GM19239 (cell line): ENCODE results near the gene KCNQ5.

Source experiments
- DNase-seq: peaks from one replicate; pipeline ENCODE4 v3.0.0; 2011; ENCODE audit warnings: low spot score; ENCODE audit not compliant: insufficient read length
- FAIRE-seq: peaks from 2 replicates; lab custom pipeline; 2011; peaks lifted over from hg19 to GRCh38; lab: Jason Lieb, UNC

The KCNQ5 gene

DNA sequence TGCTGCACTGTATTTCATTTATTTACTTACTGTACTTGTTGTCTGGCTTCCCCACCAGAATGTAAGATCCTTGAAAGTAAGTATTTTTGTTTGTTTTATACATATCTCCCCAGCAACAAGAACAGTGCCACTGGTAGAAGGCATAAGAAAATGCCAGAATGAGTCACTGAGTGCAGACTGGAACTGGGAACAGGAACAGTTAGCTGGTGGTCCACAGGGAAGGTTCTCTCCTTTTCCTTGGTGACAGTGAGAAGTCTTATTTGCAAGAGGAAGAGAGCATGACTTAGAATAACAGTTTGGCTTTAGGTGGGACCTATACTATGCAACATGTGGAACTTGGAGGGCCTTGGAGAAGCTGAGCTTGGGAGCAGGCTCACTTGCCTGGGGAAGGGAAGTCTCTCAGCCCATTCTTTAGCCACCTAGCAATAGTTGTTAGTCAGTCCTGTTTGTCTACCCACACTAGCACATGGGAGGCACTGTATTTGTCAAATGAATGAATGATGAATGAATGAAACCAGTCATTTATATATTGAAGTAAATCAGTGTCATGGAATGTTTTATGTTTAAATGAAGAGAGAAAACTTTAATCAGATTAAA is 203.5 kb downstream of the KCNQ5 start:
- no peak for FAIRE-seq
- no peak for DNase-seq

DNA sequence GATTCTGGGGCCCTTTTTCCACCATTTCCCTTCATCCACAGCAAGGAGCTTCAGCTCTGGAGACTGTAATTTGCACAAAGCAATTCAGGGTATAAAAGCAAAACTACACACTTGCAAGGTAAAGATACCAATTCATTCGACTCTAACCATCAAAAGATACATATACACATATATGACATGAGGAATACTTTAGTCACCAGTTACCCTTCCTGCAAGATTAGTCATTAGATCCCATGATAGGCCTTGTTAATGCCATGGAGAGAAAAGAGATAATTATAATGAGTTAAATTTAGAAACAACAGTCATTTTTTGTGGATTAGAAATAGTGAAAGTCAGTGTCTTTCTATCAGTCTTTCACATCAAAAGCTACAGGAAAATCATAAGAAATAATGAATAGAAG is 204.2 kb downstream of the KCNQ5 start:
- FAIRE-seq: no peak
- DNase-seq: no peak

DNA sequence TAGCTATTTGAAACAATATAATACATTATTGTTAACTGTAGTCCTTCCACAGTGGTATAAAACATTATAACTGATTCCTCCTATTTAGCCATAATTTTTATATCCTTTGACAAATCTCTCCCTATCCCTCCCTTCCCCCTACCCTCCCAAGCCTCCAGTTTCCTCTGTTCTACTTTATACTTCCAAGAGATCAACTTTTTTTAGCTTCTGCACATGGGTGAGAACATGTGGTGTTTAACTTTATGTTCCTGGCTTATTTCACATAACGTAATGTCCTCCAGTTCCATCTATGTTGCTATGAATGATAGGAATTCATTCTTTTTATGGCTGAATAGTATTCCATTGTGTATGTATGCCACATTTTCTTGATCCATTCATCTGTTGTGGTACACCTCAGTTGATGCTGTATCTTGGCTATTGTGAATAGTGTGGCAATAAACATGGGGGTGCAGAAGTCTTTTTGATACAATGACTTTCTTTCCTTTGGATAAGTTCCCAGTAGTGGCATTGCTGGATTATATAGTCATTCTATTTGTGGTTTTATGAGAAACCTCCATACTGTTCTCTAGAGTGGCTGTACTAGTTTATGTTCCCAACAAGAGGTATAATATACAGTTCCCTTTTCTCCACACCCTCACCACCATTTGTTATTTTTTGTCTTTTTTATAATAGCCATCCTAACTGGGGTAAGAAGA is 205.0 kb downstream of the KCNQ5 start:
- FAIRE-seq (no peak), DNase-seq (no peak)

DNA sequence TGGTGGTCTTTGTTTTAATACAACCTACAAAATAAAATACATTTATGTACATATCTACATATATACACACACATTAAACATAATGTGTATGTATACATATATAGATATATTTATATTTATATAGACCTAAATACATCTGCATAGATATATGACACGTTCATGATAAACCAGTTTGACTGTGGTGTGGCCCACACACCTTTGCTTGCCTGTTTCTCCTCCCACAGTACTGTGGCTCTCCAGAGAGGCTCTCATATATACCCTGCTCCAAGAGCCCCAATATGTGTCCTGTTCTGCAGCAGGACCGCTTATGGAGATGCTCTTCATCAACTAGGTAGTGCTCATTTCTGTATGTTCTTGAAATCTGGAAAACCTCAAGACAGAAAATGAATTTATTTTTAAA is 207.0 kb downstream of the KCNQ5 start:
- no peak for FAIRE-seq
- no peak for DNase-seq

DNA sequence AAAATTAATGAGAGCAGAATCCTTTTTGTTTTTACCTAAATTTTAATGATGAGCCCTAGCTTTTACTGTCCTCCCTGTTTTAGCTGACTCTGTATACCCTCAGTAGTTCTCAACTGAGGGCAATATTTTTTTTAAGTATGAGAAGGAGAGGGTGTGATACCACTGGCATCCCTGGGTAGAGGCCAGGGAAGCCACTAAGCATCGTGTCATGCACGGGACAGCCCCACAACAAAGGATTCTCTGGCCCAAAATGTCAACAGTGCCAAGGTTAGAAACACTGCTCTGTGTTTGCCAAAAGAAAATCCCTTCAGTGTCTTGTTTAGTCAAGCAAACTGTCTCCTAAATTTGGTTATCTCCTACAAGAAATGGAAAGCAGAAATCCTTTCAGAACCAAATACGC is 210.4 kb downstream of the KCNQ5 start:
- DNase-seq: no peak

DNA sequence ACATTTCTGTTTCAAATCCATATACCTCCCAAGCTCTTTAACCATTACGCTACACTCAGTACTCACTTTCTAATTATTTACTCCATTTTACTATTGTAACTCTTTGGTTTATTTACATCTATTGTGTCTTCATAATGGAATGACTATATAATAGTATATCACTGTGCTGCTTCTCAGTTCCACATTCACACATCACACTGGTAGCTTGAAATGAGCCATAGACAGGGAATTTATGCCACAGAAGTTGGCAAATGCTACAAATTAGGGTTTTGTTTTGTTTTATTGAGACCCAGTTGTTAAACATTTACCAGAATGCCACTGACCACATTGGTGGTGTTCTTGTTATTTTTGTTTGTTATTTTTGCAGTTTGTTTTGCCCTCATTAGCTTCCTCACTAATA is 213.9 kb downstream of the KCNQ5 start:
- DNase-seq (no peak), FAIRE-seq (no peak)

More for the DNA sequence above, 210.4 kb downstream of the KCNQ5 start:
- no peak for FAIRE-seq

DNA sequence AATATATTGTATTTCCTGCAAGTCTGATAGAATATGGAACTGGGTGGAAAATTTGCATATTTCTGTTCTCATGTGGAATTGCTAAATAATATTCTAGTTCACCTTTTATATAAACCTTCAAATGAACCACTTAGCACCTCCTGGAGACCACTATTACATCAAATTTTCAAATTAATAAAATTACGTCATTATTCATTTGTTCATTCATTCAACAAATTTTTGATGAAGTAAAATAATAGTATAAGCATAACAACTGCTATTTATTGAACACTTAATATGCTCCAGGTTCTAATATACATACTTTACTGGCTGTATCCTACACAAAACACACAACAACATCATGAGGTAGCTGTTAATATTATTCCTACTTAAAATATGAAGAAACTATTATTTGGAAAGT is 215.1 kb downstream of the KCNQ5 start:
- no peak for FAIRE-seq

DNA sequence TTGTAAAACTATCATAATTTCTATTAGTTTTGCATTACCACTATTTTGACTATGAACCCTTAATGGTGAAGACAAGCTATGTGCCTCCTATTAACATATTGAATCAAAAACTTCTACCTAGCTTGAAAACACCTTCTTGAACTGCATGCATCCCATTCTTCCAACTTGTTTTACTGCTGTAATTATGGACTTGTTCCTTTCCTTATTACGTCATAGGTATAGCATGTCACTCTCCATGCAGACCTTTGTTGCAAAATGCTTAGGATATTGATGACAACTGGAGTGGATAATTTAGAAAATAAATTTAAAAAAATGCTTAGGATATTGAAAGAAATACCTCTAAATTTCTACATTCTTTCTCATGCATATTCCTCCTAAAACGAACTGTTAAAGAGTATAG is 219.3 kb downstream of the KCNQ5 start:
- no peak for DNase-seq
- no peak for FAIRE-seq

More for the DNA sequence above, 215.1 kb downstream of the KCNQ5 start:
- no peak for DNase-seq

DNA sequence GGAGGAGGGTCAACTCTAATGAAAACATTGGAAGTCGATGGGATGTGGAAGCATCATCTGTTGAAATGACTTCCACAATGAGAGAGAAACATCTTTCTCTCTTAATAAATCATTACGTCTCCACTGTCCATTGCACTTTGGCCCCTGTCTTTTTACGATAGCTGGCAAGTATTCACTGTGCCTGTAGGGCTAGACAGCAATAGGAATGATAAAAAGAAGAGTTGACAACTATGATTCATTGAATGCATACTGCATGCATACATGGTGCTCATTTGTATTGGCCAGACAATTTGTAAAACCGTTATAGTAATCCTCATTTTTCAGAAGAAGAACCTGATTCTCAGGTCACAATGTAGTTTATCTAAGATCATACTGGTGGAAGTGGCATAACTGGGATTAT is 220.3 kb downstream of the KCNQ5 start:
- peak; percentile 8 for FAIRE-seq

DNA sequence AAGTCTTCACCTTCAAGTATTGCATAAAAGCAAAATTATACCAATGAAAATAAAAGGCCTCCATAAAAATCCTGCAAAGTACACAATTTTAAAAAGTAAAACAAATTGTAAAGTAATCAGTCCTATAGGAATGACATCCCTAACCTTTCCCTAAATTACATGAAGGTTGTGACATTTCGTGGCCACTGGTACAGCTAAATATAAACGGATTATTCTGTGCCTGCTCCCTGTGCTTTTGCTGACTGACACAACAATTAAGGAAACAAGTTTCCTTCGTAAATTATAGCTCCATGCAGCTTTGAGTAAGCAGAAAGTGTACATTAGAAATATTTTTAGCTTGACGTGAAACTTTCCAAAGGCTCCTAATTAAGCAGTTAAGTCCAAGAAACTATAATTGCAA is 222.8 kb downstream of the KCNQ5 start:
- FAIRE-seq: no peak

More for the DNA sequence above, 220.3 kb downstream of the KCNQ5 start:
- no peak for DNase-seq

DNA sequence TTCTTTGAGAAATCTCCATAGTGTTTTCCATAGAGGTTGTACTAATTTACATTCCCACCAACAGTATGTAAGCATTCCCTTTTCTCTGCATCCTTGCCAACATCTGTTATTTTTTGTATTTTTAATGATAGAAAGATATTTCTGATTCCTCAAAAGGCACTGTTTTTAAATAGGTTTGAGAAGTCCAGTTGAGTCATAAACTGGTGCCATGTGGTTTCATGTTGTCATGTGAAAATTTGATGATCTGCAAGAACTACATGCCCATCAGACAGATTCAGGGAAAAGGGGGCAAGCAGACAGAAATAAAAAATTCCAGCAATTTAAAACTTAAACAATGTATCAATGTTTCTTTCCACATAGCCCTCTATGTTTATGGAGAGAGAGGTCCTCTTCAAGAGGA is 227.5 kb downstream of the KCNQ5 start:
- no peak for DNase-seq
- FAIRE-seq: no peak

More for the DNA sequence above, 222.8 kb downstream of the KCNQ5 start:
- DNase-seq: no peak

DNA sequence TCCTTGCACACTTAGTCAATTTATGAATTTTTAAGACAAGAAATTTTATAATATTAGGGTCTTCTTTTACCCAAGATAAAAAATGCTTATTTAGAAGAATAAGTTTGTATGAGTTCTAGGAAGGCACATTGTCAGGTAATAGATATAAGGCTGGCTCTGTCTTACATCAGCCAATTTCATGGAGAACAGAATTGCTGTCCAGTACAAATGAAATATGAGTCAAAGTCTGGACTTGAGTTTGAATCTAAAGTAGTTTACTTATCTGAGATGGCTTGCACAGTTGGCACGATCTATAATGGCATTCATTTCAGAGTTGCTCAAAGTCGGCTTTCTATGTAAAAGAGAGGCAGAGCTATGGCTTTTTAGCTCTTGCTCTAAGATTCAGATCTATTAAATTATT is 228.2 kb downstream of the KCNQ5 start:
- no peak for FAIRE-seq

DNA sequence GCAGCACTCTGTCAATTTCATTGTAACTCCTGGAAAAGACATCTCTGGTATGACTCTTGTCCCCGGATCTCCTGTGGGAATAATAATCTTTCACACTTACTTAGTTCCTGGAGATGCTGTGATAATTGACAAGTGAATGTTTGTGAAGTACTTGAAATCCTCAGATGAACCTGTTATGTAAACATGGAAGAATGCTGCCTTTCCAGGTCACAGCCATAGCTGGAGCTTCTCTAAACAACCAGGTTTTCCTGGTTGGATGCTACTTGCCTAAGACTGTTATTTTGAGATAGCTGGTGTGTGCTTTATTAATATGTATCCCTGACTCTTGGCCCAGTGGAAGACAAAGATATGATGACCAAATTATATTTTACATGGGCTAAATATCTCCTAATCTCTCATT is 228.6 kb downstream of the KCNQ5 start:
- no peak for FAIRE-seq
- DNase-seq: no peak

More for the DNA sequence above, 228.2 kb downstream of the KCNQ5 start:
- DNase-seq: no peak

DNA sequence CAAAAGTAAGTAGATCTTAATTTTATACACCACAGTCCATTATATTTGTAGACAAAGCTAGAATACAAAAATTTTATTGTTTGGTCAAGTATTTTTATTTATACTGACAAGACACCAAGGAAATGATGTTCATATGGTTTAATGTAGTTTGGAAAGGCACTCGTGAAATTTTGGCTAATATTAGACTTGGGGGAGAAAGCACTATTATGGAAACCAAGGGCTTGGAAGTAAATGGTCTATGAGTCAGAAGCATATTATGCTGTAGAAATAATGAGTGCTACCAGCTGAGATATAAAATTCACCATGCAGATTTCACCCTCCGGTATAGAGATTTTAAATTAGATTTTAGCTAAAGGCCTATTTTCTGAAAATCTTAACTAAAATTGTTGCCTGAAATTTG is 233.6 kb downstream of the KCNQ5 start:
- FAIRE-seq (no peak), DNase-seq (no peak)

DNA sequence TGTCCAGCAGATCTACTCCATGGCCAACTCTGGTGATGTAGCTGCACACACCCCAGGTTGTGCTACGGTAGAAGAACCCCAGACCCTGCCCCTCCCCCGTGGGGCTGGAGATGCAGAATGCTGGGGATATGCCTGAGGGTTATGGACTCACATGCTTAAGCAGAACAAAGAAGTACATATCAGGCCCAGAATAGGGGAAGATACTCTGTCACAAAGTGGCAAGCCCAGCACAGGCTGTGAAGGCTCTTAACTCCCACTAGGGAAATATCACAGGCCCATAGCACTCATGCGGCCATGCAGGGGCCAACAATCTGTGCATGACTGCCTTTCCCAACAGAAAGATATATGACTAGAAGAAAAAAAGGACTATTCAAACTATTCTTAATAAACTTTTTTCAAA is 234.9 kb downstream of the KCNQ5 start:
- DNase-seq (no peak), FAIRE-seq (no peak)

DNA sequence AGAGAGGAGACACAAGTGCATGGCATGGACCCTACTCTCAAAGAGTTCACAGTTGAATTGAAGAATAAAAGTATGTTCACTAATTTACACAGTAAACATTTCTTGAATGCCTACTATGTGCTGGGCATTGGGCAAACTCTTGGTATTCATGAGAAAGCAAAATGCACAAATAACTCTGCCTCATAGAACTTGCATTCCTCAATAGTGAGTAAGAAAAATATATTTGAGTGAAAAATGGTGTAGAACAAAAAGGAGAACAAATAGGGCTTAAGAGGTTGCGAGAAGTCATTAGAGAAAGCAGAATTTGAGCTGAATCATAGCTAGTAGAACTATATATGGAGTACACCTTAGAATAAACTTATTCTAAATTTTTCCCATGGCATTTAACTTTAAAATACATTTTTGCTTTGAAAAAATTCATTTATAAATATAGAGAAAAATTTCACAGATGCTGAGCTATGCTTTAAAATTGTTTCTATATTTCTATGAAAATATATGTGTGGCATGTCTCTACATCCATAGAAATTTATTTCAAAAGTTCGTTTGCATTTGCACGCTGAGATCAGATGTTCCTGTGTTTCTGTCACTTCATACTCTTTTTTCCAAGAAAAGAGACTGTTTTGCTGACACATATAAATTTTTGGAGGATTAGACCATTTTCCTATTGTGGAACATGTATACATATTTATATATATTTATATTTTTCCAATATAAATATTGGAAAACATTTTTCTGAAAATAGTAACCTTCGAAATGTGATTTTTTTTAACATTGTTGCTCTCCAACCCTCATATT is 236.1 kb downstream of the KCNQ5 start:
- FAIRE-seq (no peak), DNase-seq (no peak)

DNA sequence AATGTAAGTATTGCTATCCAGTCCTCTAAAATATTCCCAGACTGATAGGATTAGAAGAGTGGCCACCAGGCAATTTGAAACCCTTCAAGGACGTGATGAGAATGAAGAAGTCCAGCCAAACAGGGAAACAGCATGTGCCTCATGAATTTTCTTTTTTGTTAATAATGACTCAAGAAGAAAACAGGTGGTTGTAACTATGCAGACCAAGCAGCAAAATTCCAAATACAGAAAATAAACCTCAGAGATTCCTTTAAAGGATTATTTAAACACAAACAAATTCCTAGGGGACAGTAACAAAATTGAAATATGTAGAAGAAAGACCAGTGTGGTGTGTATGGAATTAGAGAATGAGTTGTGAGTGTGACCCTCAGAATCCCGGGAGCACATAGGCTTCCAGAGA is 239.2 kb downstream of the KCNQ5 start:
- DNase-seq (no peak), FAIRE-seq (no peak)

DNA sequence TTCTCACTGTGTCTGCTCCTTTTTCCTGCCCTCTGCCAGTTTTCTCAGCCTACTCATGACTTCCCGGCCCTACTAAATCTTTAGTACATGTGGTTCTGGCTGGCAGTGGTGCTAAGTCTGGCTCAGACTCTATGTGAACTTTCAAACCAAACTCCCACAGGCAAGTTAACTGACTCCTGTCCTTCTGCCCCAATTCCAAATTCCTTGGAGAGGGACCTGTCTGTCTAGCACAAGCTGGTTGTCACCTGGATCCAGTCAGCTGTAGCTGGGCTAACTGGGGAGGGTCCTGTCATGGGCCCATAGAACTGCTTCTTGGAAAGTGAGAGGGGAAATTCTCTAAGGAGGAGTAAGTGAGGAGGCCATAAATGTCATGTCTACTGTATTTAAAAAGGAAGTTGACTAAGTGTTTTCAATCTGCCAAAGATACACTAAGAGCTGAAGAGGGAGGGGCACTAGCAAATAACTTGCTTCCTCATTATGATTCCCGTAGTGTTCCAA is 240.1 kb downstream of the KCNQ5 start:
- FAIRE-seq: peak; percentile 4
- no peak for DNase-seq

DNA sequence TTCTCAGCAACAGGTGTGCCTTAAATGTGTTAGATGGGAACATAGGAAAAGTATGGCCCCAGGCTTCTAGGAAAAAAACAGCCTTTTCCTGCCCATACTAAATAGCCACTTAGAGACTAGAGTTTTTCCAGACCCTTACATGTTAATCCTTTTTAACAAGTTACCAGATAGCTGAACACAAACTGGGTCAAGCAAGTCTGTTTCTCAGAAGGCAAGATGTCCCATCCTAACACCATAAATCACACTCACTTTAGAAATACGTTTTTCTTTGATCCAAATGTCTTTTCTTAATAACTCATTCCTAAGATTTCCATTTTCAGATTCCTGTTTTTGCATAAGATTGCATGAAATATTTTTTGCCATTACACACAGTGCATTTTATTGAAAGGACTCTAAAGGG is 241.3 kb downstream of the KCNQ5 start:
- FAIRE-seq (no peak), DNase-seq (no peak)

DNA sequence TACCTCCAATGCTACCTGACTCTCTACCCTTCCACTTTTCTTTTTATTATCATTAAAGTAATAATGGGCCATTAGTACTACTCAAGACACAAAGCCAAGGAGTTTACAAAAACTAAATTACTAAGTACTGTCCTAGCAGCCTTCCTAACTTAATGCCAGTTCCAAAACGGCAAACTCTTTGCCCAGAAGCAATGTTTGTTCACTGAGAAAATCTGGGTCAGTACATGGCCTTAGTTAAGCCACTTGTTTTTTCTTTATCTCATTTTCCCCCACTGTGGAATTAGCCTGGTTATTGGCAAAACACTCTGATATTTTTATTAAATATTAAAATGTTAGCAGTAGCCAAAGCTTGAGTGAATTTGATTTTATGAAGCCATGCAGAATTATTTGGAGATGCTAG is 242.4 kb downstream of the KCNQ5 start:
- DNase-seq: no peak
- FAIRE-seq: no peak

DNA sequence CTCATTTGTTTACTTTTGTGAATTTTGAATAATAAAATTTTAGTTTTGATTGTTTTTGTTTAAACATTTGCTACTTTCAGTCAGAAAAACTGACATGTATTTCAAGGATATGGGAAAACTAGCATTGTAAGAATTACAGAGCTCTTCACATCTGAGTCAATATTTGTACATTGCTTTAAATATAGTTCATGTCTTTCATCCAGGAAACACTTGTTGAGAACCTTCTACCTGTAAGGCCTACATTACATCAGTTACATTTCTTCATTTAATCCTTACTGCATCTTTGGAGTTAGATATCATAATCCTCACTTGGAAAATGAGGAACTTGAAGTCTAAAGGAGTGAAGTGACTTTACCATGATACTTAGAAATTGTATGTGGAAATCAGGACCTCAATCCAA is 242.9 kb downstream of the KCNQ5 start:
- FAIRE-seq: peak; percentile 31
- DNase-seq: no peak
